Pons (tissue), 1 donor: ENCODE results near the gene DTNB.
"Not testable (repeated sequence)": the region's sequence is repeated elsewhere in the genome, so short reads cannot be mapped to it uniquely, and the experiment has no call there.

Experiments used
- DNase-seq: peaks from one replicate; pipeline ENCODE4 v3.0.0-alpha.2; 2016; ENCODE audit warnings: low spot score

Gene DTNB

DNA sequence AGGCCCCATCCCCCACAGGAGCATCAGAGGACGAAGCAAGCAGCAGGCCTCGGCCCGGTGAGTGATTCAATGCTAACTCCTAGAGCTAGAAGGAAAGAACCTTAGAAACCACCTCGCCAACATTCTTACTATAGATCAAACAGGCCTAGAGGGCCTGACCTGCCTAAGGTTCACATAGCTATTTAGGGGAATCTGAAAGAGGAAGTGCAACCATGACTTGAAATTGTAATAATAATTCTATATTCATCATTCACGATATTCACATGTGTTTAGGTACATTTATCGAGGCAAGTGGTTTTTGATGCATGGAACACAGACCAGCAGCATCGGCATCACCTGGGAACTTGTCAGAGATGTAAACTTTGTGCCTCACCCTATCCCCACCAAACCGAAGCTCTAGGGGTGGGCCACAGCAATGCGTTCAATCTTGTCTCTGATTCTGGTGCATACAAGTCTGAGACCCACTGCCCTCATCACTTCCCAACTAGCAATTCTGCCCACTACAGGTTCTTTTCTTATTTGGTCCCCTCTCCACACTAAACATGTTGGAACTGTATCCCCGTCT is 253.6 kb downstream of the DTNB start:
- no peak for DNase-seq

DNA sequence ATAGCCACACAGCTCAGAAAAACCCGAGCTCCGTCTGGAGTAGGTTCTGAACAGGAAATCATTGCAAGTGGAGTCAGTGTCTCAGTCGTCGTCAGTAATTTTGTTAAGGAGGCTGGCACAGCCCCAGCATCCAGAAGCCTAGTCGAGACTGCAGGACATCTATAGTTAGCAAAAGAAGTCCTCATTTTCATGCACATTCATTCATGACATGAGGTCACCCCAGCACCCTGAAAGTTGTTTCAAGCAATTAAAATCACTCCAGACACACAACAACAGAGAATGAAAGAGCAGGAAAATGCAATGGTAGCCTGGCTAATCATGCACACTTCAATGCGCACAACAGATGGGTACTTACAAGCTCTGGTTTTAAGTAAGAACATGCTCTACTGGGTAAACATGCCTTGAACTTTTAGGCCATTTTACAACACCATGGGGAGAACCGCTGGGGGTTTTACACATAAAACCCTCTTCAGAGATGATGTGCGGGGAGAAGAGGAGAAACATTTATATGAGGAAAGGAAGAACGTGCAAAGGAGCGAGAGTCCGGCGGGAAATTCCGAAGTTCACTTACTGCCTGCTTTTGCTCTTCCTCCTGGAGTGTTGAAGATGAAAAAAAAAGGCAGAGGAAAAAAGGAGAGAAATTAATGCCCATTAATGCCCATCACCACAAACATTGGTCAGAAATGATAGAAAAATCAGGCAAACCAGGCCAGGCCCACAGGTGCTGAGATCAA is 254.3 kb downstream of the DTNB start:
- no peak for DNase-seq

DNA sequence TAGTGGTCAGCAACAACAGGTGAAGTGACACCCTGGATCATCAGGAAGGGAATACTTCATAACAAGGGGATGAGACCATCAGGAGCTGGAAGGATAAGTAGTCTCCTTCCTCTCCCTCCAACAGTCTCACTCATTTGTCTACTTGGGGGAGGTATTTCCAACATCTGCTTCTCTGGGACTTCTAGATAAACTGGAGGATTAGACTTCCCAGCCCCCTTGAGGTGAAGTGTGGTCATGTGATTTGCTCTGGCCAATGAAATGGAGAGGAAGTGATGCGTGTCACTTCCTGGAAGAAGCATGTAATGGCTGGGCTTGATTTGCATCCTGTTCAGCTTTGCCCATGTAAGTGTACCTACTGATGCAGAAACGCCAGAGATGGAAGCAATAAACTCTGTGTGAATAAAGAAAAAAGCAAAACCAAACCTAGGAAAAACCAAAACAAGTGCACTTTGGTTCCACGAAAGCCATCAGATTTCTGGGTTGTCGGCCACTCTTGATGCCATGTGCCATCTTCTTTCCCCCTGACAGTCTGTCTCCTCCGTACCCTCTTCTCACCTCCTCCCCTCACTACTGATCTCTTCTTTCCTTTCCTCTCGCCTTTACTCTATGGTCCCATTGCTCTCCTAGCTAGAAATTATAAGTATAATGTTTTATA is 255.5 kb downstream of the DTNB start:
- no peak for DNase-seq

DNA sequence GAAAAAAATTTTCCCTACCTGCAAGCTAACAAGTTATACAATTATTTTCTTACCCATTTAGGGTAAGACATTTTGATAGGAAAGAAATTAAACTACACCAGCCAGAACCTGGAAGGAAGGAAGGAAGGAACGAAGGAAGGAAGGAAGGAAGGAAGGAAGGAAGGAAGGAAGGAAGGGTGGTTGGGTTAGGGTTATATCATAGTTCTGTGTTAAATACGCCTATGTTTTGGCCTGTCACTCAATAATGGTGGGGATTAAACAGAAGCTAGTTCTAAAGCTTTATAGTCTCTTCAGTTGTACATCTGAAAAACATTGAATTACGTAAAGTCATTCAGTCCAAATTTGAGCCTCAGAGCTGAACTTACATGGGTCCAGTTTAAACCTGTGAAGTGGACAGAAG is 256.7 kb downstream of the DTNB start:
- no peak for DNase-seq

- no peak for DNase-seq
Observed at GRCh38 chr2:25414781-25415180, 258.6 kb downstream of the DTNB start.

- not testable (repeated sequence) for DNase-seq
Observed at GRCh38 chr2:25413409-25413808, 260.0 kb downstream of the DTNB start.

DNA sequence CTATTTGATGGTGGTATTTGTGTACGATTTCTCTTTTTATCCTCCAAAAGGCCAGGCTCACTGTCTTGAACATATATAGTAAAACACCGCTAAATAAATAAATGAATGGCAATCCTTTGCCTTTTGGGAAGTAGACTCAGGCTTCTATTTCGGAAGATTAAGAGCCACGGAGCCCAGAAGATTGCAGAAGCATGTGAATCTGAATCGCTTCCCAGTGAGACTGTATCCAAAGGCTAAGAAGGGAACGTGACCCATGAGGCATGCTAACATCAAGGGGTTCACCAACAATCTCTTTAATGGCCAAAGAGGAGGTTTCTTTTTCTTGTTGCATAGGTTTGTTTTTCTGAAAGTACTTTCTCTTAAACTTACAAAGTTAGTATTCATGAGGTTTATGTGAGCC is 261.6 kb downstream of the DTNB start:
- no peak for DNase-seq

- DNase-seq, result no peak
Observed at GRCh38 chr2:25411281-25411680, 262.1 kb downstream of the DTNB start.

DNA sequence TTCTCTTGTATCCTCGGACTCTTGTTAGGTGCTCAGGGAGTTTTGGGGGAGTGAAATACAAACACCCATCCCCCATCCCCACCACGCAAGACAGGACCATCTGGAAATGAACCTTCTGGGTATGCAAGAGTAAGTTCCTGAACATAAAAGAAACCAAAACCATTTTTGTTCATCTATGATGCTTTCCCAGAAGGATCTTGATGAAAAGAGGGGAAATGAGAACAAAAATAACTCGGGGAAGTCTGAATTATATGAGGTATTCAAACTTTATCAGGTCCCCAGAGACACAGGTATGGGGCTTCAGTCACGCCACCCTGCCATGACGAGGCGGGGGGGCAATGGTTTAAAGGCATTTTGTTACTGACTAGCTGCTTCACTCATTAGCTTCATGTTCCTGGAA is 263.0 kb downstream of the DTNB start:
- no peak for DNase-seq

GRCh38 chr2:25409468-25409867 is 263.9 kb downstream of the DTNB start:
- no peak for DNase-seq

- DNase-seq, result no peak
Observed at GRCh38 chr2:25409044-25409443, 264.3 kb downstream of the DTNB start.

GRCh38 chr2:25405611-25406295 is 267.6 kb downstream of the DTNB start:
- no peak for DNase-seq

DNA sequence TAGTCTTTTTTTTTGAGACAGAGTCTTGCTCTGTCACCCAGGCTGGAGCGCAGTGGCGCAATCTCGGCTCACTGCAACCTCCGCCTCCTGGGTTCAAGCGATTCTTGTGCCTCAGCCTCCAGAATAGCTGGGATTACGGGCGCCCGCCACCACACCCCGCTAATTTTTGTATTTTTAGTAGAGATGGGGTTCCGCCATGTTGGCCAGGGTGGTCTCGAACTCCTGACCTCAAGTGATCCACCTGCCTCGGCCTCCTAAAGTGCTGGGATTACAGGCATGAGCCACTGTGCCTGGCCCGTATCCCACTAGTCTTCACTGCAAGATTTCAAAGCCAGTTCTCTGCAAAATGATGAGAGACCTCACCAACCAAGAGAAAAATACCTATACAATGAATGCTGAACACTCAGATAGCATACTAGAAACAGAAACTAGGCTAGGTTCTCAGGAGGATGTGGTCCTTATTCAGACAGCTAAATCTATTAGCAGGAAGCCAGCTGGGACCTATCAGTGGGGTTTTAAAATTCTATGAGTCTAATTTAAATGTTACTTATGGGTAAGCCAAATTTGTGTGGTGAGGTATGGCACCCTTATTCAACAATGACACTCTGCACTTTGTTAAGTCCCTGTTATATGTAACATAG is 270.1 kb downstream of the DTNB start:
- not testable (repeated sequence) for DNase-seq

DNA sequence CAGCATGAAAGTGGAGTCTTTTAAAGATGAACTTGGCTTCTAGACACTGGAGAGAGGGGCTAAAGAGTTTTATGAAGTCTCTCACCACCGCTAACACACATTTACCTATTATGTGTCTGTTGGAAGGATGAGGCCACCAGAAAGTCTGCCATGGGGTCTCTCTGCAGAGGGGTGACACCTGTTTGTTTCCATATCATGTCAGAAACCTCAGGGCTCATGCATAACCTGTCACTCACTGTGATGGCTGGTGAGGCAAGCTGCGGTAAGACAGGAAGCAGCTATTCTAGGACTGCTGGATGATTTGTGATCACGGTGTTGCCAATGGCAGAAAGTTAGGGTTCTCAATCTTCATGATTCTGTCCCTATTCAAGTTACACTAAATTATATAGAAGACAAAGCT is 270.9 kb downstream of the DTNB start:
- no peak for DNase-seq

DNA sequence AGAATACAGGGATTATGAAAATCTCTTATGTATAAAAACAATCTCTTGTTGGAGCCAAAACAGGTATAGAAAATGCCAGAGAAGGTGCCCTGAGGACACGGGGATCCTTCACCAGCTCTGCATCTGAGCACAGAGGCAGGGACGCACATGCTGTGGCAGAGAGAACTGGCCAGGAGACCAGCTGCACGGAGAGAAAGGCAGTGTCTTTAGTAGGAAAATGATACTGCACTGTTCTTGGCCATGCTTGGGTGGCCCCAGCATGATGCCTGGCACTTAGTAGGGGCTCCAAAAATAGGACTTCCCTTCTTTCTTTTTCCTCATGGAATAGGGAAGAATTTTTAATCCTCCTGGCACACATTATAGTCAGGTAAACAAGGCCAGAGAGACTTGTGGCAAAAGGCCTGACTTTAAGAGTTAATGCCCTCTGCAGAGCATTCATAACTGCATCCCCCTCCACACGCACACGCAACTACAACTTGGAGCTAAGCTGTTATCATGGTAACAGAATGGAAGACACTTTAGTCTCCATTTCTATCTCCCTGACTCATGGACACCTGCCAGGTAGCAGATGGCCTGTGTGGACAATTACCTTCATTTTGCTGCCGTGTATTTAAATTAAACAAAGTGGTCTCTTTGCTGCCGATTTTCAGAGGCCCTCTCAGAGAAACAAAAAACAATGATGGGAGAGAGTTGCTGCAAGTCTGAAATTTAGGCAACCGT is 271.9 kb downstream of the DTNB start:
- no peak for DNase-seq

DNA sequence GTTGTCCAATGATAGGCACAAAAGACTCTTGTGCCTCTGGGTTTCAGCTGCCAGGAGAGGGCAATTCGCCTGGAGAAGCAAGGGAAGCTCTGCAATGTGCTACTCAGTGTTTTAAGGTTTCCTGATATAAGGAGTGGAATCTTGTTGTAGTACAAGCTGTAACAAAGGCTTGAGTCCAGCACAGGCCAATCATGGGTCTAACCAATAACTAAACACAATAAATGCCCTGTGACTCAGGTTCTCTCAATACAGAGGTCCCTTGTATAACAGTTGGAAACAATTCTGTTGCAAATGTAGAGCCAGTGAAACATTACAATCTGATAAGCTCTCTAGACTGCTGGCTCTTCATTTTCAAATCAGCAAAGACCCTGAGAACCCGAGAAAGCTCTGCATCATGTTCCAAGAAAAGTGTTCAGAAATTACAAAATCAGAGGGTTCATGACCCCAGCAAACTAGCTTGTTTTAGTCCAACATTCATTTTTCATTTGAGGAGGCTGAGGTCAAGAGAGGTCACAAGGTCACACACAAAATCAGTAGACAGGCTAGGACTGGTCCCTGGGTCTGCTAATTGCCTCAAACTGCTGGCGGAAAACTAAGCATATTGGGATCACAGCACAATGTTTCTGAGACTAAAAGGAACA is 272.7 kb downstream of the DTNB start:
- no peak for DNase-seq

DNA sequence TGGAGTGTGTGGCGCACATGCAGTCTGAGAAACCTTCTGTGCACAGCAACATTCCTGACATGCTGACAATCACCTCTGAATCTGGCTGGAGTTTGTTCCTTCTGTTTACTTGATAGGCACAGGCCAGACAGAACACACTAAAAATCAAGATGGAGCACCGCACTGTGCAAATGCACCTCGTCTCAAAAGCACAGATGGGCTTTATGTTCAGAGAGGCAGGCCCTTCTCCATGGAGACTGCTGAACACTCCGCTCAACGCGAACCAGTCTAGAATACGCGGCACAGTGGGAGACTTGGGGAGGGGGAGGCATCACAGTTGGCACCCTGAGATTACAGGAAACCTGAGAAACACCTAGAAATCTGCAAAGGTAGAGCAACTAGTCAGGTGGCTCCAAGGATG is 273.2 kb downstream of the DTNB start:
- DNase-seq, result no peak

DNA sequence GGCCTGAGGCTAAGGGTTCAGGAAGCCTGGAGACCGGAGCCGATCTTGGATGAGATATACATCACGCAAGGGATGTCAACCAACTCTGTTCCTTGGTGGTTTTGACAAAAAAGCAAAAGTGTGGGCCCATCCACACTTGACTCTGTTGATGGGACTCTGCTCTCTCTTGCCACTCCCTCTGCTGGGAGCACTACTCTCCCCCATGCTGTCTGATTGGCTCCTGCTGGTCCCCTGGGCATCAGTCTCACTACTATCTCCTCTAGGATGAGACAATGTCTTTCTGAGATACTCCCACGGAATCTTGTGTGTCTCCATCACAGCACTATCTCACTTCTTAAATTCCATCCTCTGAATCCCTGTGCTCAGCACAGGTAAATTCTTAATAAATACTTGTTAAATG is 274.8 kb downstream of the DTNB start:
- DNase-seq, result no peak

- no peak for DNase-seq
Observed at GRCh38 chr2:25397777-25398176, 275.6 kb downstream of the DTNB start.

- no peak for DNase-seq
Observed at GRCh38 chr2:25389161-25389560, 284.2 kb downstream of the DTNB start.

GRCh38 chr2:25388491-25388890 is 284.9 kb downstream of the DTNB start:
- no peak for DNase-seq
